Measurements from ENCODE around the gene GFER.

DNA sequence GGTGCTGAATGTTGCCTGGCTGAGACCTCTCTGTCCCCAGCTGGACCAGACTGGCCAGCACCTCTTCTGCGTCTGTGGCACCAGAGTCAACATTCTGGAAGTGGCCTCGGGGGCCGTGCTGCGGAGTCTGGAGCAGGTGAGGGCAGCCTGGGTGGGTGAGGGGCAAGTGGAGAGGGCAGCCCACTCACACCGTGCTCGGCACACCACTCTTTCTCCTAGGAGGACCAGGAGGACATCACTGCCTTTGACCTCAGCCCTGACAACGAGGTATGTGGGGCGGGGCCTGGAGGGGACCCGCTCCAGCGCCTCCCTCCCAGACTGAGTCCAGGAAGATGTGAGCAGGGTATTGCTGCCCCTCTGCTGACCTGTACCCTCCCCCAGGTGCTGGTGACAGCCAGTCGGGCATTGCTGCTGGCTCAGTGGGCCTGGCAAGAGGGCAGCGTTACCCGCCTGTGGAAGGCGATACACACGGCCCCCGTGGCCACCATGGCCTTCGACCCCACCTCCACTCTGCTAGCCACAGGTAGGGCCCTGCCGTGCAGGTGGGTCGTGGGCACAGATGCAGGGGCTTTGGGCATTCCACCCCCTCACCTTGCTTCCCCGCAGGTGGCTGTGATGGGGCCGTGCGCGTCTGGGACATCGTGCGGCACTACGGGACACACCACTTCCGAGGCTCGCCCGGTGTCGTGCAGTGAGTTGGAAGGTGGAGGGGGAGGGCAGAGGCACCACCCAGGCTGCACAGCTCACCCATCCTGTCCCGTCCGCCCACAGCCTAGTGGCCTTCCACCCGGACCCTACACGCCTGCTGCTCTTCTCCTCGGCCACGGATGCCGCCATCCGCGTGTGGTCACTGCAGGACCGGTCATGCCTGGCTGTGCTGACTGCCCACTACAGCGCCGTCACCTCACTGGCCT, 9.6 kb upstream of the GFER start:
- no peak for TF ChIP-seq POLR2A (IDR thresholded peaks at IDR 0.05)
- TF ChIP-seq, protein P1, sequence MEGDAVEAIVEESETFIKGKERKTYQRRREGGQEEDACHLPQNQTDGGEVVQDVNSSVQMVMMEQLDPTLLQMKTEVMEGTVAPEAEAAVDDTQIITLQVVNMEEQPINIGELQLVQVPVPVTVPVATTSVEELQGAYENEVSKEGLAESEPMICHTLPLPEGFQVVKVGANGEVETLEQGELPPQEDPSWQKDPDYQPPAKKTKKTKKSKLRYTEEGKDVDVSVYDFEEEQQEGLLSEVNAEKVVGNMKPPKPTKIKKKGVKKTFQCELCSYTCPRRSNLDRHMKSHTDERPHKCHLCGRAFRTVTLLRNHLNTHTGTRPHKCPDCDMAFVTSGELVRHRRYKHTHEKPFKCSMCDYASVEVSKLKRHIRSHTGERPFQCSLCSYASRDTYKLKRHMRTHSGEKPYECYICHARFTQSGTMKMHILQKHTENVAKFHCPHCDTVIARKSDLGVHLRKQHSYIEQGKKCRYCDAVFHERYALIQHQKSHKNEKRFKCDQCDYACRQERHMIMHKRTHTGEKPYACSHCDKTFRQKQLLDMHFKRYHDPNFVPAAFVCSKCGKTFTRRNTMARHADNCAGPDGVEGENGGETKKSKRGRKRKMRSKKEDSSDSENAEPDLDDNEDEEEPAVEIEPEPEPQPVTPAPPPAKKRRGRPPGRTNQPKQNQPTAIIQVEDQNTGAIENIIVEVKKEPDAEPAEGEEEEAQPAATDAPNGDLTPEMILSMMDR (IDR thresholded peaks at IDR 0.05): no peak
- TF ChIP-seq EP300 (IDR thresholded peaks at IDR 0.05; ENCODE audit: low read depth): no peak
- TF ChIP-seq POLR2AphosphoS5 (IDR thresholded peaks at IDR 0.05): no peak
